ENCODE data around the gene GMPR.

Gene GMPR

DNA sequence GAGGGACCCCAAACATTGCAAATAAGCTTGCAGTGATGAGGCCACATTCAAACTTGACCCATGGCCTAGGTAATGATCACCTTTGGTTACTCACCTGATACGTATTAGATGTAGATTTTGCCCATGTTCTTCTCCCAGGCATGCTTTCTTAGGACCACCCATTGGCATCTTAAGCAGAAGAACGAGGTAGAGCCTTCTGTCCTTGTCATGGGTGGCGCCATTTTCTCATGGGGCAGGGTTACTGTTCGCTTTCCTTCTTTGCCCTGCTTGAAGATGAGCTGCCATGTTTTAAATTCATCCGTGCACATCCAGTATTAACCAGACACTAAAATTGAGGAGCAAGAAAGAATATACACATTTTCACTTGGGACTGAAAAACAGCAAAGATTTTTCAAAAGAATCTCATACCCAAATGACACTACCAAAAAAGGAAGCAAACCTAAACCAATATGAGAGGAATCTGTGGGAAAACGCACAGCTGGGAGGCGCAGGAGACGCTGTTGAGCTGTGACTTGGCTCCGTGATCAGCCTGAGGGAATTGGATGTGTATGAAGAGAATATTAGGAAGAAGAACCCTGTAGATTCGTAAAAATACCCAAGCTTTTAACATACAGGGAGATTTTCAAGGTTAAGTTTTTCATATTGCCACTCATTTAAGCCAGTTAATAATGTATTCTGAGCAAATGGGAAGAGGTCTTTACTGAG, 36.6 kb downstream of the GMPR start:
- DNase-seq, result no peak

DNA sequence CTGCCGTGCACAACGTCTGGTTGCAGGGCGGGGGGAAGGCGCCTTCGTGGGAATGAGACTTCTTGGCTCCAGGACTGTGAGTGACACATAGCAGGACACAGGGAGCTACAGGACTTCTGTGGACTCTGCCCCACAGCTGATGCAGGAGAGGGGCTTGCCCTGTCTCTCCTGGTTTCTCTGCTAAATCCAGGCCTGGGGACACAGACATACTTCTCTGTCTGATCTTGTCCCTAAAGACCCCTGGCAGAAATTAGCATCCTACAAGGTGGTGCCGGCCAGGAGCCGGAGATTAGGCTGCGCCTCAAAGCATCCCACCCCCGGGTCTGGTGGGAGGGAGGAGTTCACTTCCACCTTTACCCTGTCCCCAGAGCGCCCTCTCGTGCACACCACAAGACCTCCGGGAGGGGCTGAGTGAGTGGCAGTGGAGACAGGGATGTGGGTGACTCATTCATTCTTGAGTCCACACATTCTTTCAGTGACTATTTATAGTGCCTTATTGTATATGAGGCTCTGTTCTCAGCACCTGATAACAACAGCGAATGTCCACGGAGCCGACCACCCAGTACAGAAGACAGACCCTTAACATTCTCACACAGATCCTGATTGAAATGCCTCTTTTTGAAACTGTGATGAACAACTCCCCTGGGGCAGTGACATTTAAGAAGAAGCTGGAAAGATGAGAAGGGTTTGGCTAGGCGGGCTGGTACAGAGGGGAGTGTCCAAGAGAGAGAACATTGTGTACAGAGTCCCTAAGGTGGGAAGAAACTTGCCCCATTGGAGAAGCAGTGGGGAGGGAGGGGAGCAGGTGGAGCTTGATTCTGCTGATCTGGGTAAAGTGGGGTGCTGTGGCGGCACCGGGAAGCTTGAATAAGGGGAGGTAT, 39.0 kb downstream of the GMPR start:
- DNase-seq, result peak; percentile 25

DNA sequence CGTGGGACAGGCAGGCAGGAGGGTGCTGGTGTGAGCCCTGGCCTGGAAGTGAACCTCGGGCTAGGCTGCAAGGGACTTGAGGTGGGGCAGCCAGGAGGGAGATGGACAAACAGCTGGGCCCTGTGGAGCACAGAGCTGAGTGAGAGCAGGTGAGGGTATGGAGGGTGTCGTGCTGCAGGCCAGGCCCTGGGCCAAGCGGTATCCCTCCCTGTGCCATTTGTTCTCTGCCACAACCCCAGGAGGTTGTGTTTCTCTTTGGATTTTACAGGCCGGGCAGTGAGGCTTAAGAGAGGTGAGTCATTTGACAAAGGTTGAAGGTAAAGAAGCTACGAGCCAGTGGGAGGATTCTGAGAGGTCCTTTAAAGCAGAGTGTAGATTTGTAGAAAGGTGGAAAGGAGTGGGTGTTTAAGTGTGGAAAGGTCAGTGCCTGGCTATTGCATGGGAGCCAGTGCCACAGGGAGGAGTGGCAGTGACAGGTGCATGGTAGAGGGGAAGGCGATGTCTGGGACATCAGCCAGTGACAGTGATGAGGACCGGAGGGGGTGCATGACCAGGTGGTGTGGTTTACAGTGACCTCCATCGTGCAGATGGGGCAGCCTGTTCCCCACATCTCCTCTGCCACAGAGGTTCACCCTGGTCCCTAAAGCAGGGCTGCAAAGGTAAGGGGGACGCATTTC, 39.8 kb downstream of the GMPR start:
- no peak for DNase-seq

DNA sequence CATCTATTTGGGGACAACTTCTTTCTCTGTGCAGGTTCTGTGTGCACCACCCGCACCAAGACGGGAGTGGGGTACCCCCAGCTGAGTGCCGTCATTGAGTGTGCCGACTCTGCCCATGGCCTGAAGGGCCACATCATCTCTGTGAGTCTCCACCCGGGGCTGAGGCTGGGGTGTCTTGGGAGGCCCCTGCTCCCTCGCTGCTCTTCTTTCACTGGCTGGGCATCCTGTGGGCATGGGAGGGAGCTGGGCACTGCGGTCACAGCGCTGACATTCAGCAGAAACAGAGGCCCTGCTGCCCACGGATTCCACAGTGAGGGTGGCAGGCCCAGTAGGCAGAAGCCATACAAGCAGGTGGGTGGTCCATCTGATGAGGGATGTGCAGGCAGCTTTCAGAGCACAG, 40.4 kb downstream of the GMPR start:
- DNase-seq, result no peak

DNA sequence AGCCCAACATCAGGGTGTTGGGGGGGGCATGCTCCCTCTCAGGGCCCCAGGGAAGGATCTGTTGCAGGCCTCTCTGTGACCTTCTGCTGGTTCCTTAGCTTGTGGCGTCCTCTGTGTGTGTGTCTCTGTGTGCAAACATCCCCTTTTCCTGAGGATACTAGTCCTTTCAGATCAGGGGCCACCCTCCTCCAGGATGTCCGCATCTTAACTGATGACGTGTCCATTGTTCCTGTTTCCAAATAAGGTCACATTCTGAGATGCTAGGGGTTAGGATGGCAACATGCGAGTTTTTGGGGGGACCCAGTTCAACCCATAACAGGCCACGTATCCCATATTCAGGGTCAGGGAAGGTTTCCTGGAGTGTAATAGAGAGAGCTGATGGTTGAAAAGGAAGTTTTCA, 40.9 kb downstream of the GMPR start:
- no peak for DNase-seq

DNA sequence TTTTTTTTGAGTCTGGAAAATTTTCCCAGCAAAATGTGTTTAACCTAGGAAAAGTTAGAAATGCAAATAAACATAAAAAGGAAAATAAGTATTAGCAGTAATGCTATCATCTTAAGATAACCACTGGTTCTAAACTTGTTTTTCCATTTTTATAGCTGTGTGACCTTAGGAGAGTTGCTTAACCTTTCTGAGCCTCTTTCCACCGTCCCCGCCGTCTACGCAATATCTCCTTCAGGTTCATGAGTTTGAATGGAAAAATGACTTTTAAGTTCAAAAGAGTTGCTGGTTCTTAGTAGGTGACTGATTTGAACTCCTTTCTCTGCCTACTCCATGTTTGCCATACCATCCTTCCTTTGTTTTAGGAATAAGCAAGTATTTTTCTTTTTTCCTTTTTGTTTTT, 44.0 kb downstream of the GMPR start:
- no peak for DNase-seq

DNA sequence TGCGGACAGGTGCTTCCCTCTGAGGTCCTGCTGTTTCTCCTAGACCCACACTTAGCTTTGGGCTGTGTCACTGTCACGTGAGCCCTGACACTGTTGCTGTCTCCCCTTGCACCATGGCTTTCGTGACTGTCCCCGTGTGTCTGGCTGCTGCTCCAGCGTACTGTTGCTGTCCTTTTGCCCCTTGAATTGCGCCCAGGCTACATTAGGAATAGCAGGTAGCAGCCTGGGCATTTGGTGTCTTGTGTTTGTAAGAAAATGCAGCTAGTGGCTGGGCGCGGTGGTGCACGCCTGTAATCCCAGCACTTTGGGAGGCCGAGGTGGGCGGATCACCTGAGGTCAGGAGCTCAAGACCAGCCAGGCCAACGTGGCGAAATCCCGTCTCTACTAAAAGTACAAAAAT, 46.1 kb downstream of the GMPR start:
- no peak for DNase-seq

DNA sequence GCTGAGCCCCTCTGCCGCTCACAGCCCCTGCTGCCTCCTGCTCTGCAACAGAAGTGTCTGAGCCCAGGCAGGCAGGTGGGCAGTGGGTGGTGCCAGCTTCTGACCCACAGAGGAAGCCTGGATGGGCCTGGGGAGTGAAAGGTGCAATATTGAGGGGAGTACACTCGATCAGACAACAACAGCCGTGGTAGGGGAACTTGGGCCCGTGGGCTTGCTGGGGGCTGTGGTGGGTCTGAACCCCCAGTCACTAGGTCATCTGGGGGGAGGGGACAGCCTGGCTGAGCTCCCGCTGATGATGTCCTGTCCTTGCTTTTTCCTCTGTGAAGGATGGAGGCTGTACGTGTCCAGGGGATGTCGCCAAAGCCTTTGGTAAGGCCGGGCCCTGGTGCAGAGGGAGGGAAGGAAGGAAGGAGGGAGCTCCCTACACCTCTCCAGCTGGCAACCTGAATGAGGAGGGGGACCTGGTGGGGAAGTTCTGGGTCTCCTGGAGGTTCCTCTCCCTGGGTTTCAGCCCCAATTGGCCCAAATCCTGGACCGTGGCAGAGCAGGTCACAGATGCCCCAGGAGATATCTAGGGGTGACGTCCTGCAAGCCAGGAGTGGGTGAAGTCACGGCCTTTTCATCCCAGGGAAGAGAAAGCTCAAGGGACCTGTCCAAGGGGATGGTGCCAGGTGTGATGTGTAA, 47.2 kb downstream of the GMPR start:
- DNase-seq, result no peak

DNA sequence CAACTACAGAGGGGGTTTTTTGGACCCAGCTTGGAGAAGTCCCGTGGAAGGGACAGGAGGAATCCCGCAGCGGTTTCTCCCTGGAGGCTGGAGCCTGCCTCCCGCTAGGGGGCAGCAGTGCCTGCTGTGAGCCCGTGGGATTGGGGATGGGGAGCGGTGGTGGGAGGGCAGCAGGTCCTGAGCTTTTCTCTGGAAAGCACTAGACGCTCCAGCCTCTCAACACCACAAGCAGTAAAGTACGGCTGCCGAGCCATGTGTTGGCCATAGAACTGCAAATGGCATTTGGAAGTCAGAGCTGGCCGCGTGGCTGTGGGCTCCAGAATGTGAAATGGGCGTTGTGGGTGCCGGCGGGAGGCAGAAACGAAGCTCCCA, 47.8 kb downstream of the GMPR start:
- DNase-seq, result no peak

DNA sequence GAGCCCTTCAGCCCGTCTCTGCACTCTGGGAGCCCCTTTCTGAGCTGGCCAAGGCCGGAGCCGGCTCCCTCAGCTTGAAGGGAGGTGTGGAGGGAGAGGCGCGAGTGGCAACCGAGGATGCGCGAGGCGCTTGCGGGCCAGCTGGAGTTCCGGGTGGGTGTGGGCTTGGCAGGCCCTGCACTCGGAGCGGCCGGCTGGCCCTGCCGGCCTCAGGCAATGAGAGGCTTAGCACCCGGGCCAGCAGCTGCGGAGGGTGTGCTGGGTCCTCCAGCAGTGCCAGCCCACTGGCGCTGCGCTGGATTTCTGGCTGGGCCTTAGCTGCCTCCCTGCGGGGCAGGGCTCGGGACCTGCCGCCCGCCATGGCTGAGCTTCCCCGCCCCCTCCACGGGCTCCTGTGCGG, 49.8 kb downstream of the GMPR start:
- no peak for DNase-seq

DNA sequence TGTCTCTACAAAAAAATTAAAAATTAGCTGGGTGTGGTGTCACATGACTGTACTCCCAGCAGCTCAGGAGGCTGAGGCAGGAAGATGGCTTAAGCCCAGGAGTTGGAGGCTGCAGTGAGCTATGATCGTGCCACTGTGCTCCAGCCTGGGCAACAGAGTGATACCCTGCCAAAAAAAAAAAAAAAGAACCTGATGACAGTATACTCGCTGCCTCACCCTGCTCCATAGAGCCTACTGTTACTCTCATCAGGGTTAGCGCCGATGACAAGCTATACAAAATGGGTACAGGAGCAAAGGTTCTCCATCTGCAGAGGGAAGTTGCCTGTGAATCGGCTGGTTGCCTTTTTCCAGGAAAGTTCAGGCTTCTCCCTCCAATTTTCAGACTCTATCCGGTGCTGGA, 53.4 kb downstream of the GMPR start:
- no peak for DNase-seq

DNA sequence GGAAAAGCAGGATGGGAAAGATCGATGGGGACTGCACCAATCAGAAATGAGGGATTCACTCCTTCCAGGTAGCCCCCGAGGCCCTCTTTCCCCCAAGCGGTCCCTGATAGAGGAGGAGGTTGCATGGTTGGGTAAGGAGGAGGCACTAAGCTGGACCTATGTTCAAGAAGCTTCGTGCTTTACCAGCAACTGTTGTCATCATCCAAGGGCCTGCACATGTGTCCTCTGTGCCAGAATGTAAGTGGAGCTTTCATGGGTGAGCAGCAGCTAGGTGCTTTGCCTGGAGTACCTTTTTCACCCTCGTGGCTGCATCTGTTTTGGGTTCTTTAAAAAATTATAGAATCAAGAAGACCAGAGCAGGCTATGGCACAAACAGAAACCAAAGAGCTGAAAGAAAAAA, 54.0 kb downstream of the GMPR start:
- no peak for DNase-seq

DNA sequence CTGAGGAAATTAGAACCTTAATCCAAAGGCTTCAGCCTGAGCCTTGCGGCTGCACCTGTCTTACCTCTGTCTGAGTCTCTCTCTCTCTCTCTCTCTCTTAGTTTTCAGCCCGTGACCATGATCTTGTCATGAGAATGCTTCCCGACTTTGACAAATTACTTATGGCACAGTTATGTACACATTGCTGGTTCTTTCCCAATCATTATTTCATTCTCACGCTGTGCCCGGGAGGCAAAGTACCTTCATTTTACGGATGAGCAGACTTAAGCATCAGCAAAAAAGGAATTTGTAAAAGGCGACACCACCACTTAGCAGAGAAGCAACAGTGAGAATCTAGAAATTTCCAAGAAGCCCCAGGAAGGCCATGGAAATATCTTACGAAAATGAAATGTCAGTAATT, 54.6 kb downstream of the GMPR start:
- no peak for DNase-seq

DNA sequence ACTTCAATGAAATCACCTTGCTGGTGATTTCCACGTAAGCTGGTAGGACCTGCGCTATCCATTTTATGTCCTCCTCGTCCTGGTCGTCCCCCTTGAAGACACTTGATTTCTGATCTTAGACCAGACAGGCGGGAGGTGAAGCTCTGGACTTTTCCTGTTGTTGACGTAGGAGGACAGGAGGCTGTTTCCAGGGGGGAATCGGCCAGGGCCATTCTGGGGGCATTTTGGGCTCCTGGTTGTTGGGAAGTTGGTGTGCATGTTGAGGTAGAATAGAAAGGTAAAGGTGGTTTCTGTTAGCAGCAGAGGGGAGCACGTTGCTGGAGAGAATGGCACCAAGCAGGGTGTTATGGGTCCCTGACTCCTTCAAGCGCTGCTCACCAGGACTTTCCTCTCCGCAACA, 56.0 kb downstream of the GMPR start:
- no peak for DNase-seq

DNA sequence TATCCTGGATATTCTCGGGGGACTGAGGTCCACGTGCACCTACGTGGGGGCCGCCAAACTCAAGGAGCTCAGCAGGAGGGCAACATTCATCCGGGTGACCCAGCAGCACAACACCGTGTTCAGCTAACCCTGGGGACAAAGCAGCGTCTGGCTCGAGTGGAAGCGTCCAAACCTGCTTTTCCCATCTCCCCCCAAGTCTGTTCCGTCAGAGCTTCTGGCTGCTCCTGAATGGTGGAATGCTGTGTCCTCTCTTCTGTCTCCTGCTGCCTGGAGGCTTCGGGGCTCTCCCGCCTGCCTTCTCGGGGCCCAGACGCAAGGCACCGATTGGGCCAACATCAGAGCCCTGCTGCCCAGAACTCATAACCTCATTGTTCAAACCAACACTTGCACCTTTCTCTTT, 56.7 kb downstream of the GMPR start:
- DNase-seq, result no peak

DNA sequence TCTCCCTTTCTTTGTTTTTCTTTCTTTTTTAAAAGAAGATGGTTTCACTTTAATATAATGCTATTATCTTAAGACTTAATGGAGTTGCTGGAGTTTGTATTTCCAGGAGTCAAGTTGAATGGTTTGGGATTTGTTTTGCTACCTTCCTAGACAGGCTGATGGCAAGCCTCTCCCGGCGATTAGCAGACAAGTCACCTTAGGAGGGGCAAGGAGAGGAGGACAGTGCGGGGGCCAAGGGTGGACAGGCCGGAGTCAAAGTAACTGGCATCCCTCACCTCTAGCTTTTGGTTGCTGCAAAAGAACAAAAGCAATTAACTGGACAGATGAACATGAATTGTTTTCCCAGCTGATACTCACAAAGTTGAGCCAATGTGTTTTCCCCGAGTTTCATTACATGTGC, 57.1 kb downstream of the GMPR start:
- DNase-seq, result no peak

DNA sequence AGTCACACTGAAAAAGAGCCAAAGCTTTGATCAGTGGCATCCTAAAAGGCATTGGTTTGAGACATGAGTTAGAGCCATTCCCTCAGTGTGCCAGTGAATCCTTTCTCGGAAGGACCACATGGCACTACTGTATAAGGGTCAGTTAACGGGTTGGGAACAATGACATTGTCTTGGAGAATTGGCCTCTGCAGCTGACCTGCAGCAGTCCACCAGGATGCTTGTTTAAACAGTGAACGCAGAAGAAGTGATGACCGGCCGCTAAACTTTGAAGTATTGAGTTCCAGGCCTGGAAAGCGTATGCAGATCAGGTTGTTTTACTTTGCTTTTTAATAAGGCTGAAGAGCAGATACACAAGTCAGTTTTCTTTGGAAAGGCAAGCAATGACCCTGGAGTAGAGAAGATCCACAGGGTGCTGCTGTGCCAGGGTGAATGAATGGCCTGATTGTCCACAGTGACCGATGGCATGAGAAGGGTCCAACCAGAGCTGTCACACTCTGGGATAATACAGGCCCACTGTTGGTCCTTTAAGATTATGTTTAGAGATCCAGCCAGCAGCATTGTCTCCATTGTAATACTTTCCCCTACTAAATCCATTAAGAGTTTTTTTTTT, 57.8 kb downstream of the GMPR start:
- no peak for DNase-seq

DNA sequence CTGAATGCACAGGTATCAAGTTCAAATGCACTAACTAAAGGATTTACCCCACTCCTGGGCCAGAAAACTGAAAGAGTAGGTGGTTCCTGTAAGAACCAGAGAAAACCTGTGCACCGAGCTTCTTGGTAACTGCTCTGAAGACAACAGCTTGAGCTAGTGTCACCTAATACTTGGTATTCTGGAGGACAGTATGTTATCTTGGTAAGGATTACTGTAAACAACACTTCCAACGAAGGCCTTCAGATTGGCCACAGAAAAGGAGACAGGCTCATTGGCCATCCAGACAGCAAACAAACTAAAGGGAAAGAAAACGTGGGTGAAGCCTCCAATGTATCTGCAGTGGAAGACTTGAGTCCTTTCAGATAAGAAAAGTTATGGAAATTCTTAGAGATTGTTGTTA, 61.5 kb downstream of the GMPR start:
- no peak for DNase-seq

DNA sequence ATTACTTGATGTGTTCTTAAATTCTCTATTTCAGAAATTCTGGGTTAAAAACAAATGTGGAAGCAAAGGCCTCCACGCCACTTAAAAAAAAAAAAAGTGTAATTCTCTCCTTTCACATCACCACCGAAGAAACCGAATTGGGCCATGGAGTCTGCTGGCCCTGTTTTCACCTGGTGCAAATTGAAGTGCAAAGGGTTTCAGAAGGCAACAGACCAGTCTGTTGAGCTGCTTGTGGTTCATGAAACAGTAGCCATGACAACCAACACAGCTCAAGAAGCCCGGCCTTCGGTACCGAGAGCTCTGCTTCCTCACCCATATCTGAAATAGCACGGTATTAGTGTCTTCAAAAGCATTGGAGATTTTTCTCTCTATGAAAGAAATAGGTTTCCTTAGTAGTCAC, 63.1 kb downstream of the GMPR start:
- DNase-seq, result no peak

DNA sequence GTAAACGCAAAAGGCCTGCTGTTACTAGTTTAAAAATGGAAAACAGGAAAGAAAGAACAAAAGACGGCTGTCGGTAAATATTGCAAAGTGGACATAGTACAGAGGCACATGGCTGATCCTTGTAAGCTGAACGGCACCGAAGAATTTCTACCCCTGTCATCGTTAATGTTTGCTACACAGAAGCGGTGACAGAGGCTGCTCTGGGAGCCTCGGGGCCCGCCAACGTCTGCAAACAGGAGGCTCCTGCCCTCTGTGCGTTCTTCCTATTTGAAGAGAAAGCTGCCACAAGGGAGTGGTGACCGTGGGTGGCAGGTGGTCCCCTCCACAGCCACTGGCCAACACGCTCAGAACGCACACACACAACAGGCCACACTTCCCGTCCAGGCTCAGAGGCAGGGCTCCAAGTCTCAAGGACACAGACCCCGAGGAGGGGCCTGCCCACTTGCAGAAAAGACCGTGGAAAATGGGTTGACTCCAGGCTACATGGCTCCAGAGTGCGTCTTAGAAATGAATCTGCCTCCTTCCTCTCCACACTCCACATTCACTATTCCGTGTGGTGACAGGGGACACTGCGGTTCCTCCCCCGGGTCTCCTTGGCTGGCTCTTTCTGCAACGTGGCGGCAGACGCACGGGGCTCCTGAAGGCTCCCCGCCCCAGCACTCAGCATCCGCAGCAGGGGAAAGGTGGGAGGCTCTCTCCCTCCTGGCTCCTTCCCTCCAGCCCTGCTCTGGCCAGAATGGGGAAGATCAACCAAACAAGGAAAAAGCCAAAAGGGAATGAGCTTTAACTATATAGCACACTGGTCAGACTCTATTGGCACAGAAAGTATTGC, 64.5 kb downstream of the GMPR start:
- no peak for DNase-seq

DNA sequence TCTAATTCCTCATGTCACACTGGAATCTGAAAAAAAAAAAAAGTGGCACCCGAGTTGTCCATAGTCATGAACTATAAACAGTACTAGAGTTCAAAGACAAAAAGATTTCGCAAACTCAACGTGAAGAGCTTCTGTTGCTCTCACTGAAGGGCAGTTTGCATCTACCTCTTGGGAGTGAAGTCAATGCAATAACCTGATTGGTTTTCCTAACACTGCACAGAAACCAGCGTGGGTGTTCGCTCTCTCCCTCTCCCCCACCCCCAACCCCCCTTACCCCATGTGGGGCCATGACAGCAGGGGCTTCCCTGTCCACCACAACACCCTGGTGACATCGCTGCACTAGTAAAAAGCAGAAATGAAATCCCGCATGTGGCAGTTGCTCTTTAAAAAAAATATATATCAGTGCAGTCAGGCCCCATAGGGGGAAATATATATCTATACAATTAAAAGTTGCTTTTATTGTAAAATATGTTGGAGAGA, 66.9 kb downstream of the GMPR start:
- no peak for DNase-seq

DNA sequence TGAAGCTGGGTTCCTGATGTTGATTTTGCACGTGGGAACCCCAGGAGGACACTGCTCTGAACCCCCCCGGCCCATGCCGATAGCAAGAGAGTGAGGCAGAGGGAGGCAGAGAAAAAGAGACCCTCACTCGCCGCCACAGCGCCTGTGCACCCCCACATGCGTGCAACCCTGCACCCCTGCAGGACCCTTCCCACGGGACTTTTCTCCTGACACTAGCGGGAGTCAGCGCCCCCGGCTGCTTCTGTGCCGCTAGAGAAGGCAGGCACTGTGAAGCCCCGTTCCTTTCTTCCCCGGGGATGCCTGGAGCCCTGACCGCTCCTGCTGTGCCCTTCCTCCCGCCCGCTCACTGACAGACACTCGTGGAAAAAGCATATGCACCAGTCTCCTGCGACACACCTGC, 67.4 kb downstream of the GMPR start:
- no peak for DNase-seq

Data from stimulated activated CD4-positive, alpha-beta T cell treated with anti-CD3 and anti-CD28 coated beads, Interleukin-1b, Interleukin-23, amount 100 ng/mL, for 48 hours (primary cell).